ENCODE results near the gene CILP.

CILP gene

DNA sequence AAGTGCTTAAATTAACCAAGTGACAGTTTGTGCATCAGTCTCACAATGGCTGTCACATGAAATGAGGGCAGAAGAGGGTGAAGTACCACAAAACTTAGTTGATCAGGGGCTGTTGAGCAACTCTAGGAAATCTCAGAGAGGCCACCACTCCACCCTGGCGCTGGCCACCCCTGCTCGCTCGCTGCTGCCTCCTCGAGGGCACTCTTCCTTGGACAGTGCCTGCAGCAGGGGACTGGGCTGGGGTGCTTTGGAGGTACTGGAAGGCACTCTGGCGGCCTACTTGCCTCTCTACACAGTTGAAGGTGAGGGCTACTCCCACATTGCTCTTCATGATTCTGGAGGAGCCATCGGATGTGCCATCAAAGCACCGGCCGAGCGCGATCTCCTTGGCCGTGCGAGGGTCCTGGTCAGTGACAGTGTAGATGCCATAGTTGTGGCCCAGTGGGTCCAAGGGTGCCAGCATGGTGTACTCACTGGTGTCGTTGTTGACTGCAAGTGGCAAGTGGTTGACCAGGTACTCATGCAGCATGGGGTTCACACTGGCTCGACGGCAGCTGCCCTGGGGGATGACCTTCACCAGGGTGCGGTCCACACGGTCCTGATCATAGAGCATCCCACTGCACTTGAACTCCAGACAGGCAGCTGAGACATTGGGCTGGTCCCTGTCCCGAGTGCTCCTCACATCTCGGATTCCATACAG, 14.5 kb downstream of the CILP start:
- TF ChIP-seq TAF1 (IDR thresholded peaks at IDR 0.05; ENCODE audit: borderline replicate concordance, insufficient read depth, low read length) (no peak), SIN3A (IDR thresholded peaks at IDR 0.05; ENCODE audit: borderline replicate concordance, insufficient read depth, low read length) (no peak), POLR2AphosphoS5 (IDR thresholded peaks at IDR 0.05; ENCODE audit: low read depth, low read length) (no peak), FOXP2 (optimal IDR thresholded peaks at IDR 0.05; ENCODE audit: borderline replicate concordance, extremely low read depth, extremely low read length, insufficient read depth) (no peak)
- TF ChIP-seq, protein P1, sequence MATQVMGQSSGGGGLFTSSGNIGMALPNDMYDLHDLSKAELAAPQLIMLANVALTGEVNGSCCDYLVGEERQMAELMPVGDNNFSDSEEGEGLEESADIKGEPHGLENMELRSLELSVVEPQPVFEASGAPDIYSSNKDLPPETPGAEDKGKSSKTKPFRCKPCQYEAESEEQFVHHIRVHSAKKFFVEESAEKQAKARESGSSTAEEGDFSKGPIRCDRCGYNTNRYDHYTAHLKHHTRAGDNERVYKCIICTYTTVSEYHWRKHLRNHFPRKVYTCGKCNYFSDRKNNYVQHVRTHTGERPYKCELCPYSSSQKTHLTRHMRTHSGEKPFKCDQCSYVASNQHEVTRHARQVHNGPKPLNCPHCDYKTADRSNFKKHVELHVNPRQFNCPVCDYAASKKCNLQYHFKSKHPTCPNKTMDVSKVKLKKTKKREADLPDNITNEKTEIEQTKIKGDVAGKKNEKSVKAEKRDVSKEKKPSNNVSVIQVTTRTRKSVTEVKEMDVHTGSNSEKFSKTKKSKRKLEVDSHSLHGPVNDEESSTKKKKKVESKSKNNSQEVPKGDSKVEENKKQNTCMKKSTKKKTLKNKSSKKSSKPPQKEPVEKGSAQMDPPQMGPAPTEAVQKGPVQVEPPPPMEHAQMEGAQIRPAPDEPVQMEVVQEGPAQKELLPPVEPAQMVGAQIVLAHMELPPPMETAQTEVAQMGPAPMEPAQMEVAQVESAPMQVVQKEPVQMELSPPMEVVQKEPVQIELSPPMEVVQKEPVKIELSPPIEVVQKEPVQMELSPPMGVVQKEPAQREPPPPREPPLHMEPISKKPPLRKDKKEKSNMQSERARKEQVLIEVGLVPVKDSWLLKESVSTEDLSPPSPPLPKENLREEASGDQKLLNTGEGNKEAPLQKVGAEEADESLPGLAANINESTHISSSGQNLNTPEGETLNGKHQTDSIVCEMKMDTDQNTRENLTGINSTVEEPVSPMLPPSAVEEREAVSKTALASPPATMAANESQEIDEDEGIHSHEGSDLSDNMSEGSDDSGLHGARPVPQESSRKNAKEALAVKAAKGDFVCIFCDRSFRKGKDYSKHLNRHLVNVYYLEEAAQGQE (IDR thresholded peaks at IDR 0.05; ENCODE audit: insufficient read depth in 1 of 2, low read depth in 2 of 2, low read length in 2 of 2), result no peak

DNA sequence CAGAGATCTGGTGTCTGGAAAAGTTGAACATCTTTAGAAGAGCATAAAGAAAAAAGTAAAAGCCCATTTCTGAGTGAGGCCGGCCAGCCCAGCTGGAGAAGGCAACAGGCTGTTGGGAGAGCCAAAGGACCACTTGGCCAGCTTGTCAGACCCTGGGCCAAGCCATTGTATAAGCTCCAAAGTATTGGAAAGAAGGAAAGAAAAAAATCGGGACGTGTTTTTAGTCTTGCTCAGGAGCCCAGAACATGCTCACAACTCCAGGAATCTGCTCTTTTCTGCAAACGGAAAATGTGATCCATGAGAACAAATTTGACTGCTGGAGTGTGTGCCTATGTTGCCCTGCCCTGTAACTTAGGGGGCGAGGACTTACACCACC, 15.7 kb downstream of the CILP start:
- TF ChIP-seq FOXP2 (optimal IDR thresholded peaks at IDR 0.05; ENCODE audit: borderline replicate concordance, extremely low read depth, extremely low read length, insufficient read depth), result no peak
- TF ChIP-seq, protein P1 (IDR thresholded peaks at IDR 0.05; ENCODE audit: insufficient read depth in 1 of 2, low read depth in 2 of 2, low read length in 2 of 2), result no peak

DNA sequence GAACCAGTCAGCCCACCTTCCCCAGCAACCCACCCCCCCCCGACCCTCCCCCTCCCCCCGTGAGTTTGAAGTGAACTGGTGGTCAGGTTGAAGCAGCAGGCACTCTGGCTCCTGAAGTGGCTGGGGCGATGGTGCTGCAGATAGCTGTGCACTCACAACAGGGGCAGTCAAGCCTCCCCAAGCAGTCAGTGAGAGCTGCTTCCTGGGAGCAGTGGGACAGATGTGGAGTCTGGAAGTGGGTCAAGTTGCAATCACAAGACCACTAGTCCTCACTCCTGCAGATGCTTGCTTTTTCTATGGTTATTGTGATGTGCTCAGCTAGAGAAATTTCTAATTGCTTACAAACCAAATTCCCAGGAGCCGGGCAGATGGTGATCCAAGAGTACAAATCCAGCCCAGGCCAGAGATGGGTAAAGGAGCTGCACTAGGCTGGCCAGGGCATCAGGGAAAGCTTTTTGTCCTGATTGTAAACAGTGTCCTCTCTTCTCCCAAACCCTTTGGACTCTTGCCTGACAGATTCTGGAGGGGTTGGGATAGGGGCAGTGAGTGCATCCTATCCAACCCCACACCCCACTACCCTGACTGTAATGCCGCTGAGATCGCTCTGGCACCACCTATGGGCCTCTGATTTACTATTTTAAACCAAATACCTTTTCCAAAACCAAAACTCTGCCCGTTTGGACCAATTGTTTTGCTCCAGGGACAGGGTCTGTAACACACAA, 16.3 kb downstream of the CILP start:
- TF ChIP-seq SIN3A (IDR thresholded peaks at IDR 0.05; ENCODE audit: borderline replicate concordance, insufficient read depth, low read length) (no peak), FOXP2 (optimal IDR thresholded peaks at IDR 0.05; ENCODE audit: borderline replicate concordance, extremely low read depth, extremely low read length, insufficient read depth) (no peak), POLR2AphosphoS5 (IDR thresholded peaks at IDR 0.05; ENCODE audit: low read depth, low read length) (no peak), TAF1 (IDR thresholded peaks at IDR 0.05; ENCODE audit: borderline replicate concordance, insufficient read depth, low read length) (no peak)
- TF ChIP-seq, protein P1 (IDR thresholded peaks at IDR 0.05; ENCODE audit: insufficient read depth in 1 of 2, low read depth in 2 of 2, low read length in 2 of 2), result no peak

DNA sequence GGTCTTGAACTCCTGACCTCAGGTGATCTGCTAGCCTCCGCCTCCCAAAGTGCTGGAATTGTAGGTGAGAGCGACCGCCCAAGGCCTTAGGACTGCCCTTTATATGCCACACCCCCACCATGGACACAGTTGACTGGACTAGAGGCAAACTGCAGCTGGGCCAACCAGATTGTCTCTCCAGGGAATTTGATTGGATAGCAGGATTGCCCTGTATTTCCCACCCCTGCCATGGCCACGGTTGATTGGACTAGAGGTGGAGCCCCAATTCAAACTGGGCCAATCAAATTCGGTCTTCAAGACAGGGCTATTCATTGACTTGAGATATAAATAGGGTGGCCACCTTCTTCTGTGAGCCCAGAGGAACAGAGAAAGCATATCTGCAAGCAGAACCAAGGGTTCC, 19.3 kb downstream of the CILP start:
- TF ChIP-seq SIN3A (IDR thresholded peaks at IDR 0.05; ENCODE audit: borderline replicate concordance, insufficient read depth, low read length), result no peak
- TF ChIP-seq TAF1 (IDR thresholded peaks at IDR 0.05; ENCODE audit: borderline replicate concordance, insufficient read depth, low read length), result no peak
- TF ChIP-seq, protein P1 (IDR thresholded peaks at IDR 0.05; ENCODE audit: insufficient read depth in 1 of 2, low read depth in 2 of 2, low read length in 2 of 2), result no peak
- TF ChIP-seq FOXP2 (optimal IDR thresholded peaks at IDR 0.05; ENCODE audit: borderline replicate concordance, extremely low read depth, extremely low read length, insufficient read depth), result no peak
- TF ChIP-seq POLR2AphosphoS5 (IDR thresholded peaks at IDR 0.05; ENCODE audit: low read depth, low read length), result no peak
